Measurements from ENCODE around the gene NQO2.

The NQO2 gene

DNA sequence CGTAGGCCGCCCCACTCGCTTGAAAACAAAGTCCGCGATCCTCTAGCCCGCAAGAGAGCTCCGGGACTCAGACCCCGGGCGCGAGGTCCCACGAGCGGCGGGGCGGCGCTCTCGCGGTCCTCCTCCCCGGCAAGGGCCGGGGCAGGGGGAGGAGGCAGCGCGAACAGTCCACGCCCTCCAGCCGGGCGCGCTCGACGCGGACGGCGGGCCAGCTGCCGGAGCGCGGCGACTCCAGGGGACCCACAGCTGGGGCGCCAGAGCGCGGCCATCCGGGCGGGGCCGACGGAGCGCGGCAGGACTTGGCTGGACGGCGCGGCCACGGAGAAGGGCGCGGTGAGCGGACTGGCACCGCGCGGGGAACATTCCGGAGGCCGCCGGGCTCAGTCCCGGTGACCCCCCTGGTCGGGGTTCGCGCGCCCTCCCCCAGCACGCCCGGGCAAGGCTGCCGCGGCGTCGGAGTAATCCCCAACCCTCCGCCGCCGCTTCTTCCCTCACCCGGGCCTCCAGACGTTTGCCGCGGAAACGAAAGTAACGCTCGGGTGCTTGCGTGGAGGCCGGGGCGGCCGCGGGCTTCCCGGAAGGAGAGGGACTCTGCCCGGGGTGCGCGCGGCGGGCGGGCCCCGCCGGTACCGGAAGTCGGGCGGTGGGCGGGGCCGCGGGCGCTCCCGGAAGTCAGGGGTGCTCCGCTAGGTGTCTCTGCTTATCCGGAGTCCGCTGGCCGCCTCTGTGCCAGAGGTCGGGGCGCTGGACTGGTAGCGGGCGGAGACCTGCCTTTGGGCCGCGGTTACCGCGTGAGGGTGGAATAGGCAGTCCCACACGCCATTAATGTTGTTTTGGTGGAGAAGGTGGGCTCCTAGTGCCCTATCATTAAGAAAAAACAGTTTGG lies 68.9 kb downstream of the NQO2 start, which contains the start of gene RIPK1:
RIPK1 (plus strand) TSS at position 166 of the 886 bp plus-strand sequence. CDS start 8,330 bp downstream, outside the sequence.
- TF ChIP-seq L3MBTL2 (conservative IDR thresholded peaks at IDR 0.05) (peak; percentile 62; the same call in 1 of the 2 replicates), HDGF (IDR thresholded peaks at IDR 0.05; ENCODE audit: borderline replicate concordance) (no peak), TARDBP (IDR thresholded peaks at IDR 0.05) (no peak), BHLHE40 (IDR thresholded peaks at IDR 0.05; ENCODE audit: borderline replicate concordance) (no peak), LEF1 (IDR thresholded peaks at IDR 0.05; ENCODE audit: borderline replicate concordance) (peak; percentile 82), SP1 (IDR thresholded peaks at IDR 0.05) (no peak), SUZ12 (IDR thresholded peaks at IDR 0.05) (no peak), FOXM1 (IDR thresholded peaks at IDR 0.05; ENCODE audit: borderline replicate concordance) (peak; percentile 49; the same call in 1 of the 2 replicates), ZNF384 (IDR thresholded peaks at IDR 0.05) (no peak), FOXA1 (IDR thresholded peaks at IDR 0.05) (no peak), ELF4 (IDR thresholded peaks at IDR 0.05) (no peak), NFRKB (IDR thresholded peaks at IDR 0.05) (no peak), FOXK2 (IDR thresholded peaks at IDR 0.05) (no peak), CTBP1 (IDR thresholded peaks at IDR 0.05; ENCODE audit: borderline replicate concordance) (no peak), ARNT (IDR thresholded peaks at IDR 0.05) (peak; percentile 30; the same call in 1 of the 2 replicates)
- TF ChIP-seq, protein P1, sequence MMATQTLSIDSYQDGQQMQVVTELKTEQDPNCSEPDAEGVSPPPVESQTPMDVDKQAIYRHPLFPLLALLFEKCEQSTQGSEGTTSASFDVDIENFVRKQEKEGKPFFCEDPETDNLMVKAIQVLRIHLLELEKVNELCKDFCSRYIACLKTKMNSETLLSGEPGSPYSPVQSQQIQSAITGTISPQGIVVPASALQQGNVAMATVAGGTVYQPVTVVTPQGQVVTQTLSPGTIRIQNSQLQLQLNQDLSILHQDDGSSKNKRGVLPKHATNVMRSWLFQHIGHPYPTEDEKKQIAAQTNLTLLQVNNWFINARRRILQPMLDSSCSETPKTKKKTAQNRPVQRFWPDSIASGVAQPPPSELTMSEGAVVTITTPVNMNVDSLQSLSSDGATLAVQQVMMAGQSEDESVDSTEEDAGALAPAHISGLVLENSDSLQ (IDR thresholded peaks at IDR 0.05), result no peak
- CTCF ChIA-PET, result interaction anchor here (1.0 kb wide), 1 partner anchor 183 kb away, joined by 3 read pairs; no protein-coding TSS in a partner anchor
- DNase-seq (ENCODE audit: extremely low spot score), result peak; percentile 93
- POLR2A ChIA-PET, result interaction anchor here (0.7 to 3.6 kb wide), 7 partner anchors 69 to 303 kb away, joined by 3 to 17 read pairs (median 4); partner anchors contain the start of gene WRNIP1
